Measurements from ENCODE around the gene MBNL2. TPM values are rescaled to one million over a fixed set of nuclear protein-coding genes. Genes with fewer than 3 reads are reported as not detected.

The MBNL2 gene
- total and polyA plus RNA-seq, 11 donors, result 18.5 to 100 (median 81.4) TPM

Other genes starting within 250 kb of the MBNL2 start
- gene OXGR1, start 227.9 kb upstream of the MBNL2 start, total RNA-seq, result under 1 TPM in 2 of 9 donors, not detected in 7; 0.16 to 0.99 TPM
- under 1 TPM in 1 of 2 donors, not detected in 1; 0.04 TPM for gene OXGR1, start 227.9 kb upstream of the MBNL2 start, polyA plus RNA-seq
- 10 to 100 TPM; 14.2 to 34.8 (median 24.3) TPM for gene RAP2A, start 211.8 kb downstream of the MBNL2 start, total RNA-seq
- 10 to 100 TPM in 1 of 2 donors, 1 to 10 TPM in 1; 3.9 to 14.5 TPM for gene RAP2A, start 211.8 kb downstream of the MBNL2 start, polyA plus RNA-seq